22Rv1 (cell line): ENCODE data around the gene PHLDB3.

Source experiments
- CTCF ChIP-seq: fragments of 450-650 bp; IDR thresholded peaks from 2 replicates; pipeline ENCODE4 v1.5.1; 2017; ENCODE audit warnings: mild to moderate bottlenecking
- ZFX ChIP-seq: fragments of 450-650 bp; IDR thresholded peaks from 2 replicates; pipeline ENCODE4 v1.6.1; 2017; ENCODE audit warnings: antibody characterized with exemption, borderline replicate concordance

DNA sequence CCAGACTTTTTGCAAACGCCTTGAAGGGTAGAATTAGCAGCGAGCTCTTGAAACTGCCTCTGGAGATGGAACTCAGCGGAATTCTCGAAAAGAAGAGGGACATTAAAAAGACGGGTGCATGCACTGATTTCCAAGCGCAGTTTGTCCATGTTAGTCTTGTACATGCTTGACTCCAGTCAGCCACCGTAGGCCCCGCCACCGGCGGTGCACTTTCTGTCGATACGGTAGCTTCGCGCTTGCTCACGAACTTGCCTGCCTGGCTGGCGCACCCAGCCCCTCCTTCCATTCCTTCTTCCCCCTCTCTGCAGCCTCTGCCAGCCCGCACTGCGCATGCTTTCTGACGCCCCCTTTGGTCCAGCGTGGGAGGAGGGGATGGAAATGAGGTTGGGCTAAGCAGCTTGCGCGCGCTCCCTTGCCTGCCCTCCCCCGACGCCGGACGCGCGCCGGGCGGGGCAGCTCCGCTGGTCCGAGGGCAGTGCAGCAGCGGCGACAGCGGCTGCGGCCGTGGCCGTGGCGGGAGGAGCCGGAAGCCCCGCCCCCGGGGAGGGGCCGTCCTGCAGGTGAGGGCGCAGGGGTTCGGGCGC lies 28.5 kb upstream of the PHLDB3 start, which contains the start of gene ZNF575:
- TF ChIP-seq CTCF (no peak), ZFX (no peak)
